Measurements from ENCODE around the gene ASCC1. TPM values are rescaled to one million over a fixed set of nuclear protein-coding genes. Genes with fewer than 3 reads are reported as not detected.

Gene ASCC1
- total and polyA plus RNA-seq, 2 of the 4 experiments (the other 2 are of a cell fraction), result 15.9 to 21.0 TPM

DNA sequence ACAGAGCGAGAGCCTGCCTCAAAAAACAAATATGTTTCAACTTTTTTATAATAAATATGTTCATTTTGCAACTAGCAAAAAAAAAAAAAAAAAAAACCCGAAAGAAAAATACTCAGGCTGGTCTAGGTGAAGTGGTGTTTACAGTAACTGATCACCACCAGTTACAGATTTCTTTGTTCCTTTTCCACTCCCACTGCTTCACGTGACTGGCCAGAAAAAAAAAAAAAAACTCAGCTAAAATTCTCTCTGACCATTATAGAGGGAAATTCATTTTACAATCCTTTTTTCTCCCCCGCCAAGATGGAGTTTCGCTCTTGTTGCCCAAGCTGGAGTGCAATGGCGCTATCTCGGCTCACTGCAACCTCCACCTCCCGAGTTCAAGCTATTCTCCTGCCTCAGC, 4.6 kb upstream of the ASCC1 start:
- Histone ChIP-seq H4K20me1 (ENCODE audit: insufficient read depth, low read length) (no peaks in the 10 kb centered on the region; the same call in 1 of the 2 replicates), H3K27me3 (ENCODE audit: control insufficient read depth, insufficient read depth, low read length) (no peaks in the 10 kb centered on the region), H3K18ac (ENCODE audit: low read depth, low read length) (no peak overlapping the region), H3K14ac (replicated peaks; ENCODE audit: low read depth, low read length) (no peak overlapping the region), H2BK20ac (ENCODE audit: low read depth, low read length) (no peak overlapping the region), H3K4me2 (ENCODE audit: low read depth, low read length) (no peak overlapping the region), H3K9me3 (ENCODE audit: control insufficient read depth, insufficient read depth, low read length) (no peaks in the 10 kb centered on the region), H4K5ac (ENCODE audit: low read depth, low read length) (no peak overlapping the region), H3K36me3 (ENCODE audit: control insufficient read depth, insufficient read depth, low read length) (peaks cover 8% of the 10 kb centered on the region; the same call in 1 of the 2 replicates), H2AK5ac (ENCODE audit: low read depth, low read length) (no peak overlapping the region), H2BK5ac (ENCODE audit: low read depth, low read length, poor library complexity, severe bottlenecking) (no peak overlapping the region), H3K4me1 (ENCODE audit: control insufficient read depth, insufficient read depth, low read length) (peaks cover 5% of the 10 kb centered on the region; the same call in 1 of the 2 replicates), H3K79me1 (ENCODE audit: low read depth in 1 of 2, low read length in 2 of 2) (peaks cover 17 to 41% of the 10 kb centered on the region in 2 experiments), H3K4me3 (ENCODE audit: insufficient read depth, low read depth, low read length) (no peak overlapping the region), H2BK120ac (ENCODE audit: low read depth, low read length) (no peak overlapping the region), H3K9me1 (ENCODE audit: insufficient read depth, low read length) (peaks cover 5% of the 10 kb centered on the region; the same call in 1 of the 2 replicates), H3K27ac (ENCODE audit: insufficient read depth, low read length) (no peak overlapping the region), H4K91ac (ENCODE audit: insufficient read depth, low read depth, low read length) (no peak overlapping the region), H4K8ac (ENCODE audit: low read depth in 2 of 2, low read length in 2 of 2) (no peak overlapping the region), H3K4ac (ENCODE audit: low read depth, low read length) (no peak overlapping the region), H3K23ac (ENCODE audit: low read depth, low read length) (no peak overlapping the region), H3K9ac (ENCODE audit: low read depth, low read length) (no peak overlapping the region), H2AK9ac (replicated peaks; ENCODE audit: low read depth, low read length, poor library complexity) (no peak overlapping the region), H2AFZ (replicated peaks; ENCODE audit: low read length, poor library complexity) (no peak overlapping the region), H3K56ac (ENCODE audit: extremely low read depth, insufficient read depth, low read length) (no peak overlapping the region), H2BK15ac (ENCODE audit: low read depth, low read length) (no peak overlapping the region)
- 100% methylated on average over 2 of the region's 8 CpGs; no CpG with 5 or more reads in 1 of the 2 experiments for WGBS, 2 experiments (ENCODE audit: extremely low coverage in 2 of 2, insufficient read length in 1 of 2)
- DNase-seq (no peak), ATAC-seq (ENCODE audit: low read depth) (no peak)
- POLR2A ChIA-PET (ENCODE audit: unreplicated experiment), result no interaction called here
- intact Hi-C loops (cut with micrococcal nuclease) (no loop called here), in situ Hi-C loops (cut with MboI; ENCODE audit: low sequenced_read_pairs) (no loop called here), dilution Hi-C loops (cut with HindIII; ENCODE audit: low sequenced_read_pairs, unreplicated experiment) (no loop called here)
- CTCF ChIA-PET, result no interaction called here
- TF ChIP-seq, protein P1, sequence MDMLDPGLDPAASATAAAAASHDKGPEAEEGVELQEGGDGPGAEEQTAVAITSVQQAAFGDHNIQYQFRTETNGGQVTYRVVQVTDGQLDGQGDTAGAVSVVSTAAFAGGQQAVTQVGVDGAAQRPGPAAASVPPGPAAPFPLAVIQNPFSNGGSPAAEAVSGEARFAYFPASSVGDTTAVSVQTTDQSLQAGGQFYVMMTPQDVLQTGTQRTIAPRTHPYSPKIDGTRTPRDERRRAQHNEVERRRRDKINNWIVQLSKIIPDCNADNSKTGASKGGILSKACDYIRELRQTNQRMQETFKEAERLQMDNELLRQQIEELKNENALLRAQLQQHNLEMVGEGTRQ (IDR thresholded peaks at IDR 0.05; ENCODE audit: low read depth, low read length), result 0 out of 2 replicates have a peak, but pooled peaks have one; percentile 23
- no peak for TF ChIP-seq BHLHE40 (IDR thresholded peaks at IDR 0.05; ENCODE audit: low read depth, low read length)
- no TSS peak for BruUV-seq (replicated peaks)

Measured in IMR-90 (cell line).